GM15510 (cell line): ENCODE measurements around the gene PDLIM7.

Experiments
- POLR2A ChIP-seq: IDR thresholded peaks from 3 replicates; pipeline ENCODE4 v1.6.1; 2011; ENCODE audit warnings: borderline replicate concordance; ENCODE audit not compliant: insufficient read length; ENCODE audit errors: extremely low read depth

PDLIM7 gene

DNA sequence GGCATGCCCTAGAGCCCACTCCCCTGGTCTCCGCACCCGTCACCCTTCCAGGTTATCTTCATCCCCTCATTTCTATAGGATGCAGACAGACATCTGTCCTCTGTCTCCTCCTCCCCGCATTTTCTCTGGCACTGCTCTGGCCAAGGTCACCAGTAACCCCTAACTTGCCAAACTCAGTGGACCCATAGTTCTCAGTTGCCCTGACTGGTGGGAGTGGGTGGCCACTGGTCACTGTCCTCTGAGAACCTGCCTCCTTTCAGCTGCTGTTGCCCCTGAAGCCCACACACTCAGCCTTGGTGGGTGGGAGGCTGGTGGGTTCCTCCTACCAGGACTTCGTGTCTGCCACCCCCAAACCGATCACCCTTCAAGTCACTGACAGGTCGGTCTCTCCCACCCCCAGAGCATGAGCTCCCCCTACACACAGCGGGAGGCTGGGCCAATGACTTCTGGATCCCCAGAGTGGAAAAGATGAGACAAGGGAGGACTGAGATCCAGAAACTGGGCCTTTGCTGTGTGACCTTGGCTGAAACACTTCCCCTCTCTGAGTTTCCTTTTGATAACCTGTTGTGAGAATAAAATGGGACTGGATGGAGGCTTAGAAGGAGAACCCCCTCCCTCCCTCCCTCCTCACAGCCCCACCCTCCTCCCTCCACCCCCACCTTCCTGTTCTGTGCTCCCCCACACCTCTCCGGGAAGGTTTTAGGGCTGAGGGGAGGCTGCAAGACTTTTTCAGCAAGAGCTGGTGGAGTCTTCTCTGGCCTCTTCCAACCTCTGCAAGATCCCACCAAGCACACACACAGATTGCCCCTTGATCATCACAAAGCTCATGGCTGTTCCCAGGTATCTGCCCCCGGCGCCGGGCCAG, 21.6 kb downstream of the PDLIM7 start:
- TF ChIP-seq POLR2A = no peak

DNA sequence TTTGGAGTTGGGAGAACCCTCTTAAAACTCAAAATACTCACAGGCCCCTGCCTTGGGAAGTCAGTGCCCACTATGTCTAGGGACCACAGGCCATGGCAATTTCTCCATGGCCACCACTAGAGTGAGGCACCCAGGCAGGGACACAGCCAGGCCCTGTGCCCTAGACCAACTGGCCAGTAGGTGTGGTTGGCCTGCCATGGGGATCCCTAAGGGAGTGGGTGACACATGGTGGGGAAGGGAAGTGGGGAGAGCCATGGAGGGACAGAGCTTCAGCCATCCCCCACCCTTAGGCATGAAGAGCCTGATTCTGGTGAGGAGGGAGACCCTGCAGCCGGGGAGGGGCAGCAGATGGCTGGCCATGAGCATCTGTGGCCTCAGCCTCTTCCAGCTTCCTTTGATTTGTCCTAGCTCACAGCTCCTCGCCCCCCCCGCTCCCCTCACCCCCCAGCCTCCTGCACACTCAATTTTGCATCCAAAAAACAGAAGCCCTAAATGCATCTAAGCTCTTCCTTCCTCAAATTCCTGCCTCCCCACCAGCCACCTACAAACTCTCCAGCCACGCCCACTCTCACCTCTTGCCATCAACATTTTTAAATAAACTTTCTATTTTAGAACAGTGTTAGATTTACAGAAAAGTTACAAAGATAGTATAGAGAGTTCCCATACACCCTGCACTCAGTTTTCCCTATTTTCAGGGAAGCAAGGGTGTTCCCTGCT, 22.4 kb downstream of the PDLIM7 start:
- TF ChIP-seq POLR2A = no peak

DNA sequence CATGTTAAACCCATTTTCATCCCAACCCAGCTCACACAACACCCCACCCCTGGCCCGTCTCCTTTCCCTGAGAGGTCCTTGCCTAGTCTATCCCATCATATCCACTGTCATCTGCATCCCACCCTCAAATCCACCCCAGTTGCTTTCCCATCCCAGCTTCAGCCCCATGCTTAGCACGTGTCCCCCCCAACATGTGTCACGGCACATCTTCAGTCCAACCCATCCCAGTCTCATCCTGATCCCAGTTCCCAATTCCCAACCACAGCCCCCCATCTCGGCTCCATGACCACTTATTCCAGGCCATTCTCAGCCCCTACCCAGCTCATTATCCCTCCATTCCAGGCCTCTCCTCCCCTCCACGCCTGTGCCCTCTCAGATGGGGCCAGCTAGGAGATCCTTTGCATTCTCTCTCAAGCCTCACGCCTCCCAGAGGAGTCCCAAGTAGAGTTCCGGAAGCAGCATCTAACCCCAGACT, 23.4 kb downstream of the PDLIM7 start:
- no peak for TF ChIP-seq POLR2A

DNA sequence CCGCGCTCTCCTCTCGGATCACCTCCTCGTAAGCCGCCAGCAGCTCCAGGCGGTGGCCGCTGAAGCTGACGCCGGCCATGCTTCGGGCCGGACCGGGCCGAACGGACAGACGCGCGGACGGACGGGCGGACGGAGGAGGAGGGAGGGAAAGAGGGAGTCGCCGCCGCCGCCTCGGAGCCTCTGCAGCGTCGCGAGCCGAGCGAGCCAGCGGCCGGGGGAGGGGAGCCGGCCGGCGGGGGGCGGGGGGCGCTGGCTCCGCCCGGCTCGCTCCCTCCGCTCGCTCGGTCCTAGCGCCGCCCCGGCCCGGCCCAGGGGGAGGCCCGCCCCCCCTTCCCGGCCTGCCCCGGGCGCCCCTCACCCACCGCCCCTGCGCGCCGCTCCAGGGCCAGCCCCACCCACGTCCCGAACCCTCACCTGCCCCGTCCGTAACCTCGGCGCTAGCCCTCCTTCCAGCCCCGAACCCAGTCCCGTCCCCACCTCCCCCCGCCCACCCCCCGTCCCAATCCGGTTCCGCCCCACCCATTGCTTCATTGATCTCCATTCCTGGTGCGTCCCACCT, 23.9 kb downstream of the PDLIM7 start, which contains the start of gene DBN1:
Gene DBN1, minus strand, starts transcription at position 192 of the 559 bp plus-strand sequence. Its CDS starts 113 bp downstream, at position 79.
- TF ChIP-seq POLR2A = no peak

DNA sequence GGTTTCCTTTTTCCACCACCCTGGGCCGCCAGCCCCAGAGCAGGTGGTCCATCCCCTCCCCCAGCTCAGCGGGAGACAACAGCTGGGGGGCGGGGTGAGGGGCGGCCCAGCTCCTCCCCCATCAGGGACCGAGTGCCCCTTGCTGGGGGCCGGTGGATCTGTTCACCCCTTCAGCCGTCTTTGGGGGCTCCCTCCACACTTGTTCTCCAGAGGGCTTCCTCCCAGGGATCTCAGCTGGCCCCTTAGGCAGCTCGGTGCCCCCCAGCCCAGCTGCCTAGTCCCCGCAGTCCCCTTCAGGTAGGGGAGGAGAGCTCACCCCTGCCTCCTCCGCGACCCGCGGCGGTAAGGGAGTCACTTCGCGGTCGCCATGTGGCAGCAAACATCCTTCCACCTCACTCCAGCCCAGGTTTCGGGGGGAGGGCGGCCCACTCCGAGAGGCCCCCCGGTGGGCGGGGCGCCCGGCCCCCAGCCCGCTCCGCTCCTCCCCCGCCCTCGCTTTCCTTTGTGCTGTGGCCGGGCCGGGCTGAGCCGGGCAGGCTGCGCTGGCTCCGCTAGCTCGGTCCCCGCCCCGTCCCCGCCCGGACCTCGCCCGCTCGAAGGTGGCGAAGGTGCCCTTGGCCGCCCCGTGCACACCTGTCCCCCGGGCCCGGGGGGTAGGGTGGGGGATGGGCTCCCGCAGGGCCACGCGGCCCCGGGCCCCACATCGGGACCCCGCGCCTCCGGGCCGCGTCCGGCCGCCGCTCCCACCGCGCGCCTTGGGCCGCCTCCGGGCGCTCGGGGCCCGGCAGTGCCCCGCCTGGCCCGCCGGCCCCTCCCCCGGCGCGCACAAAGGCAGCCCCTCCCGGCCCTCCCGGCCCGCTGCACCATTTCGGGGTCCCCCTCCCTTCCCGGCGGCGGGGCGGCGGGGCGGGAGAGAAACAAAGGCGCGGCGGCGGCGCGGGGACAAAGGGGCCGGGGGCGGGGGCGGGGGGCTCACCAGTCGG, 24.7 kb downstream of the PDLIM7 start:
- TF ChIP-seq POLR2A = peak; percentile 49

DNA sequence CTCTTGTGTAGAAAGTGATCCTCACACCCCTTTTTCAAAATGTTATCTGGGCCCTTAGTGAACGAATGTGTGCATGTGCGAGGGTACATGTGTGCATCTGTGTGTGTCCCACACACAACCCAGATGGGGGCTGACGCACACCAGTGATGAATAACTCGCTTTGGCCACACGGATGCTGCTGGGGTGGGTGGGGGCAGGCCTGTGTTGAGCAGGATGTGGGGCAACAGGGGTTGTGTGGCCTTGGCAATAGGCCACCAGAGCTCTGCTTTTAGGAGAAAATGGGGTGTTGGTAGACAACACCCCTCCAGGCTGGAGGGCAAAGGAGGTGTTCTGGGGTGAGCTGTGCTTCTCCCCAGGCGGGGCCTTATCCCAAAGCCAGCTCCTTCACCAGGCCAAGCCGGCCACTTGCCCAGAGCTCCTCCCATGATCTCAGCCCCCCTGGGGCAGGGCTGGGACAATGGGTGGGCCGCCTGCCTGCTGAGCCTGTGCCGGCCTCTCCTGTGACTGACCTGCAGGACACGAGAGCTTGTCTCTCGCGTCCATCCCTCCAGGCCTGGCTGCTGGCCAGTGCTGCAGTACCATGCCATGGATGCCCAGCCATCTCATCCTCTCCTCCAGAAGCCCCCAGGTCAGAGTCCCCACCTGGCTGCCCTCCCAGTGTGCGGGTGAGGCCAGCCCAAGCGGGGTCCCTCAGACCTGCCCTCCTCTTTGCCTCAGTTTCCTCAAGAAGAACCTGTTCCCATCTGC, 25.6 kb downstream of the PDLIM7 start:
- no peak for TF ChIP-seq POLR2A

DNA sequence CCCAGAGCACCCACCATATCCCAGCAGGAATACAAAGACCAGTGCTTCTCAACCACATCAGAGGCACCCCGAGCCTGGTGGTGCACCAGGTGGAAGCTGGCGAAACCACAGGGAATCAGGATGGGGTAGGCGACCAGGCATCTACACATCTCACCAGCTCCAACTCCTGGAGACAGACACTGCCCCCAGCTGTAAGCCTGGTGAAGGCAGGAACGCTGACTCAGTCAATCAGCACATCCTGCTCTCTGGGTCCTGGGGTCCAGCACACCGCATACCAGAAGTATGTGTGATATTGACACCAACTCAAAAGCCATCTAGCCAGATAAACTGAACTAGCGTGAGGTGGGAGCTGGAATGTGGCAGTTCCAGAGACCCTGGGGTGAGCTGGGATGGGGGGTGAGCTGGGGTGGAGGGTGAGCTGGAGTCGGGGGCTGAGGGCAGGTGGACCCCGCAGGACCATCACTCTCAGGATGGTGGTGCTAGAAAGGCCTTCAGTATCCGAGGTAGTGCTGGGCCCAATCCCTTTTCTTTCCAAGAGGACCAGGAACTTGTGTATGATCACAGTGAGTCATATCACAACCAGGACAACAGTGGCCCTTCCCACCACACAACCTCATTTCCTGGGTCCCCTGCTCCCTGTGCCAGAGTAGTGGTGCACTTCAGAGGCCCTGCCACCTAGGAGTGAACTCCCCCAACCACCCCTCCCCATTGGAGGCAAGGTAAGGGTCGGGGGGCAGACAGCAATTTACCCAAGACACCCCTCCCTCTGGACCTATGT, 26.5 kb downstream of the PDLIM7 start:
- TF ChIP-seq POLR2A = no peak

DNA sequence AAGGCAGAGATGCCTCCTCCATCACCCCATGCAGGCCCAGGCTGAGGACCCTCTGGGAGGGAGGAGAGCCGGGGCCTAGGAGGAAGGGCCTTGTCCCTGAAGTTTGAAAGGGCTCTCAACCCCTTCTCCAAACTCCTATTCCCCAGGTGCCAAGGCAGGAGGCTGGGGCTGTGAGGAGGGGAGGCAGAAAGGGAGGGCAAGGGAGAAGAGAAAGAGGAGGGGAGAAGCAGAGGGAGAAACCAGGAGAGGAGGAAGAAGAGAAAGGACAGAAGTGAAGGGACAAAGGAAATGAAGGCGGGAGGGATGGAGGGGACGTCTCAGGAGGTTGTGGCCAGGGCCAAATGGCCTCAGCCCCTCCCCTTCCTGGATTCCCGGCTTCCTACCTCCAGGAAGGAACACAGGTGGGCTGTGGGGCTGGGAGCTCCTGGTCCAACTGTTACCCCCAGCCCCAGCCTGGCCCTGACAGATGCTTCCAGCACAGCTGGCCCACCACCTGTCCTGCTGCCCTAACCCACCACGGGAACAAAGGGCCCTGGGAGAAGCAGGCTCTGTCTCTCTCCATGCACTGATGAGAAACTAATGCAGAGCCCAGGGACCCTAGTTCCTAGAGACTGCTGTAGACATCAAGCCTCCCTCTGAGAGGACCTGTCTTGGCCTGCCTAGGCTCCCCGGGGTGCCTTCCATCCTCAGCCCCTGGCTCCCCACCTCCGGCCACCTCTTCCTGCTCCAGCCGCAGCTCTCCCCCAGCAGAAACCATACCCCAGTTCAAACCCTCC, 27.5 kb downstream of the PDLIM7 start:
- TF ChIP-seq POLR2A = no peak

DNA sequence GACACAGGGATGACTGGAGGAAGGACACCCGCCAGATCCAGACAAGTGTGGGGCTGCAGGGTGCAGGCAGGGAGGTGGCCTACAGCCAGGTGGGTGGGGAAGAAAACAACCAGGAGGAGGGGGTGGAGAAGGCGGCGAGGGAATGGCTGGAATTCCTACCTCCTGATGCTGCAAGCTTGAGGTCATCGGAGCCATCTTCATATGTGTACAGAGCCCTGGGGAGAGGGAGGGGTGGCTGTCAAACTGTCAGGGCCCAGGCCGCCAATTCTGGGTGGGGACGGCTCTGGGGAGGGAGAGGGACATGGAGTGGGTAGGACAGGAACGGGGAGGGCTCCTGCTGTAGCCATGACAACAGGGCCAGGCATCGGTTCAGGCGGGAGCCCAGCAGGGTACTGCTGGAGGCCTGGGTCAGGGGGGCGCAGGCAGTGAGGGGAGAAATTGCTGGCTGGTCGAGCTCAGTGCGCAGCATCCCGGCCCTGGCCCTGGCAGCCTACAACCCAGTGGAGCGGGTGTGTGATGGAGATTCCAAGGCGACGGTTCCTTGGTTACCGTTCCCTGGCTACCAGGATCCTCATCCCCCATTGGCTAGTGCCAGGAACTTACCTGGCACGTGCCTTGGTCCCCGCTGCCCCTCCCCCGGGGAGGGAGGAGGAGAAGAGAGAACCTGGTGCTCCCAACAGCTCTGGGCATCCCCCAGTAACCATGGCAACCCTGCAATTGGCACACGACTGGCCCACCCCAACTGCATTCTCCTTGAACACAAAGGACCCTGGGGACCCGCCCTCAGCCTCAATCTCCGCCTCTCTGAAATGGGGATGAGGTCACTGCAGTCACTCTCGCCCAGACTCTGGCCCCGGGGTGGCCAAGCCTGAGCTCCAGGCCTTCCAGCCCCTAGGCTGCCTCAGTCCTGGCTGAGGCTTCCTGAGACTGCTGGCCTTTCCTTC, 28.4 kb downstream of the PDLIM7 start:
- TF ChIP-seq POLR2A = no peak

DNA sequence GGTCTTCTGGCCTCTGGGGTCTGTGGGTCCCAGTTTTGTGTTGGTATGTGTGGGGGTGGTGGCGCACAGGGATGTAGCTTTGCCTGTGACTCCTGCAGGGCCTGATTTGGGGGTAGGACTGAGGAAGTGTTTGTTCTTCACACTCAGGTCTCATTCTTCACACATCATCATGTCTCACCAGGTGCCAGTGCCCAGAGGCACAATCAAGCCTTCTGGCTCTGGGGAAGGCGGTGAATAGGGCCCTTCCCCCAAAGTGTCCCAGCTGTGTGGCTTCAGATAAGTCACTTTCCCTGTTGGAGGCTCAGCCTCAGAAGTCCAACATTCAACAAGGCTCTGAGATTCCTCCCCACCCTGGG, 29.1 kb downstream of the PDLIM7 start:
- TF ChIP-seq POLR2A = no peak

DNA sequence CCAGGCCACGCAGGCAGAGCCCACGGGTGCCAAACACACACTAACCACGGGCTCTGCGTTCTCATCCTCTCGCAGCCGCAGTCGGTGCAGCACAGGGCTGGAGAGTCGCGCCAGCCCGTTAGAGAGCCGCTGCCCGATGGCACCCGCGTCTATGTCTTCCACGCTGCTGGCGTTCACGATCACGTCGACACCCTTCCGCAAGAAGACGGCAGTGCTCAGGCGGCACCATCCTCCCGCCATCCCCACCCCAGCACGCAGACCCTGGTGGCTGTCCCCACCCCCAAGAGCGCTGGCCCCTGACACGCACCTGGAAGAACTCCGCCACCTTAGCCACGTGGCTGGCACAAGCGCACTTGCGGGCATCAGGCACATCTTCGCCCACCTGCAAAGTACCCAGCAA, 30.0 kb downstream of the PDLIM7 start:
- TF ChIP-seq POLR2A = no peak
